Midbrain (tissue), 1 donor: Measurements from ENCODE around the gene GALNT7.

ENCODE experiments used
- DNase-seq: peaks from one replicate; lab custom pipeline; 2025; lab: John Stamatoyannopoulos, UW

GALNT7 gene

DNA sequence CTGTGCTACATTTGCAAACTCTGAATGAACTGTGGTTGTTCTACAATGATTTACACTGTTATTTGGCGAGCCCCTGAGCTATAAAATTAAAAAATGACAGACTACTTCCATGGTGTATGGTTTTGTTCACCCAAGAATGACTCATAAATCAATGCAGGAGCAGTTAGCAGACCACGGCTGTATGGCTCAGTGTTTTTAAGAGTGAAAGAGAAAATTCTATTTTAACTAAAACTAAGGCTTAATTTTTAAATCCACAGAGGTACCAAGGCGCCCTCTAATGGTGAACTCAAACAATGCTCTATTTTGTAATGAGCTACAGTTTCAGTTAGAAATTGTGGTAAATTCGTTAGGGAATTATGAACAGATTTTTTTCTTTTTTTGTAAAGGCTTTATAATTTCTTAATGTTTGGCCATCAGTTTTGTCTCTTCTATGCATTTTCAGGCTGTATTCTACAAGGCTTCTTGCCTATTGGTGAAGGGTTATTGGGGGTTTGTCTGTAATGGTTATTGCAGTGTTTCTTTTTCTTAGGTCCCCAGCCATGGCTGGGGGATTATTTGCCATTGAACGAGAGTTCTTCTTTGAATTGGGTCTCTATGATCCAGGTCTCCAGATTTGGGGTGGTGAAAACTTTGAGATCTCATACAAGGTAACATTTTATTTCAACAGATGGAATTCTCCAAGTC lies 133.0 kb downstream of the GALNT7 start:
- peak; percentile 8 for DNase-seq

DNA sequence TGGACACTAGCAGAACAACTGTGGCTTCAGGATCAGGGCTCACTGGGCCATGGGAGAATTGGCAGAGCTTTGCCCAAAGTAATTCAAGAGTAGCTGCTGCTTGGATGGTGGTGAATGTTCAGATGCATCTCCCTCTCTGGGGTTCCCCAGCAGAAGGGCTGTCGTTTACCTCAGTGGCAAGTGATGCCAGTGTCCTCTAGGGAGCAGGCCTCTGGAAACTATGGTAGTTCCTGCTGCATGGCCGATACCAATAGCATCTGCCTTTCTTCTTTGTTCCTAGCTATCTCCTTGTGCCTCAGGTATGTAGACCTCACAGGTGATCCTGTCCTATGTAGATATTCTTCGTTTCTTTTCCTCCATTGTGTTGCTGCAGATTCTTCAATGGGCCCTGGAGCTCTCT lies 139.2 kb downstream of the GALNT7 start:
- DNase-seq = no peak

DNA sequence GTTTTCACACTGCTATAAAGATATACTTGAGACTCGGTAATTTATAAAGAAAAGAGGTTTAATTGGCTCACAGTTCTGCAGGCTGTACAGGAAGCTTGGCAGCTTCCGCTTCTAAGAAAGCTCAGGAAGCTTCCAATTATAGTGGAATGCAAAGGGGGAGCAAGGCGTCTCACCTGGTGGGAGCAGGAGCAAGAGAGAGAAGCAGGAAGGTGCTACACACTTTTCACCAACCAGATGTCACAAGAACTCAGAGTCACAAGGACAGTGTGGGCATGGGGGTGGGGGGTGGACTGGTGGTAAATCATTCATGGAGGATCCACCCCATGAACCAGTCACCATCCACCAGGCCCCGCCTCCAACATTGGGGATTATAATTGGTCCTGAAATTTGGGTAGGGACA lies 142.8 kb downstream of the GALNT7 start:
- no peak for DNase-seq

DNA sequence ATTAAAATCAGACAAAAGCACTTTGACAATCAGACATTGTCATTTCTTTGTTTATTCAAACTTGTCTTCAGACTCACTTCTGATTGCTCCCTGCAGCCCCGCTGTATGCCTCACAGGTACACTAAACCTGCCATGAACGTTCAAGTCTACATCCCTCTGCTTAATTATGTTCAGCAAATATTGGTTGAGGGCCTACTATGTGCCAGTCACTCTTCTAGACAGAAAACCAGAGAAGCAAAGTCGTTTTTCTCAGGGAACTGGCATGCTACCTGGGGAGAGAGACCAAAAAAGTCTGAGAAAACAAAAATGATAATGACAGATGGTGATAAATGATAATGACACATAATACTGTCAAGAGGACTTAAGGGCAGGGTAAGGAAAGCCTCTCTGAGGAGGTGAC lies 146.1 kb downstream of the GALNT7 start:
- DNase-seq = no peak

DNA sequence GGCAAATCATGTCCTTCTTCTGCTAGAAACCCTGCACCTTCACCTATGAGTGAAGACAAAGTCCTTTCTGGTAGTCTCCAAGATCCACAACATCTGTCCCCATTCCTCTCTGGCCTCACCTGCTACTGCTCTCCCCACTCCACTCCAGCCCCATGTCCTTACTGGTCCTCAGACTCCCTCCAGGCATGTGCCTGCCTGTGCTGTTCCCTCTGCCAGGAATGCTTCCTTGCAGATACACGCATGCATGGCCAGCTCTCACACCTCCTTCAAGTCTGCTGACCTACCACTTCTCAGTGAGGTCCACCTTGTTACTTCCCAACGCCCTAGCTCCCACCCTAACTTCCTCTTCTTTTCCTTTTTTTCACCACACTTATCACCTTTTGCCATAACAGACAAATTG lies 147.4 kb downstream of the GALNT7 start:
- DNase-seq = no peak

DNA sequence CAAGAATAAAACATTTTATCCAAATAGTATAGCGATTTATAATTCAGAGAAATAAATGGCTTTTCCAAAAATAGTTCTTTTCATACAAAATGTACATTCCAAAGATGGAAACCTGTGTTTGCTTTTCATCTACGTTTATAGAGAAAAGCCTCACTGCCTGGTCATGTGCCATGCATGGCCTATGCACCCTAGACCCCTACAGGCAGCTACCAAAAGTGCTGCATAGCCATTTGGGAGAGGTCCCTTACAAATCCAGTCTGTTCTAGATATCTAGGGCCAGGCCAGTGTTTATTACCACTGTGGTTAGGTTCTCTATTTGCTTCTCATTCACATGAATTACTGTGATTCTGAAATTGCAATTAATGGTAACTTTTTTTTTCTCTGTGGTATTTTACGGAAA lies 148.4 kb downstream of the GALNT7 start:
- DNase-seq = no peak

DNA sequence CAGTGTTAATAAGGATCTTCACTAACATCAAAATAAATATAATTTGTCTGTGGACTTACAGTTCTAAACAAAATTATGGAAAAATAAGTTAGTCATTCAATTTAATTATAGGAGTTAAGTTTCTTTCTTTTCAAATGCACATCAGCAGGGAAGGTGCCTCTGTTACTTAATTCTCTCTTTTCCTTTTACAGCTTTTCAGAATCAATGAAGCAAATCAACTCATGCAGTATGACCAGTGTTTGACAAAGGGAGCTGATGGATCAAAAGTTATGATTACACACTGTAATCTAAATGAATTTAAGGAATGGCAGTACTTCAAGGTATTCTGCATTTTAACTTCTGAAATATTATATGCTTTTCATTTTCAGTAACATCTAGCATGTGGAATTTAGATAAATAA lies 149.6 kb downstream of the GALNT7 start:
- DNase-seq = no peak

DNA sequence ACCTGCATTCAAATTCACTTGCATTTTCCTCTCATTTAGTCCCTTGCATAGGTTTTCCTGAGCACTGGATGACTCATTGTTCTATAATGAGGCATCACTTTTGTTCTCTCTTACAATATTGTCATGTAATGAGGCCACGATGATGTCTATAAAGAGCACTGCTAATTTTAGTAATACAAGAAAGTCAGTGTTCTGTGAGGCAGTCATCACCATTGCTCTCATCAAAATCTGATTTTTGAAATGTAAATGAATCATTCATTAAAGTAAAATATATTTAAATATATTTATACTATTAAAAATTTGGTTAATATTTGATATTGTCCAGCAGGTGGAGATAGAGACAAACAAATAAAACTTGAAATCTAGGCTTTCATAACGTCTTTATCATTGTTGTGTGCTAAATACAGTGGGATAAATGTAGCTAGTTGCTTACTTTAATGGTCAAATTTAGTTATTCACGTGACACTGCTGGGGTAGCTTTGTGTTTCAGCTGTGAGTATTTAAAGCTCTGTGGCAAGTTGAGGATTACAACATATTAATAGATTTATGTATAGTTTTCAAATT lies 150.1 kb downstream of the GALNT7 start:
- peak; percentile 58 for DNase-seq

DNA sequence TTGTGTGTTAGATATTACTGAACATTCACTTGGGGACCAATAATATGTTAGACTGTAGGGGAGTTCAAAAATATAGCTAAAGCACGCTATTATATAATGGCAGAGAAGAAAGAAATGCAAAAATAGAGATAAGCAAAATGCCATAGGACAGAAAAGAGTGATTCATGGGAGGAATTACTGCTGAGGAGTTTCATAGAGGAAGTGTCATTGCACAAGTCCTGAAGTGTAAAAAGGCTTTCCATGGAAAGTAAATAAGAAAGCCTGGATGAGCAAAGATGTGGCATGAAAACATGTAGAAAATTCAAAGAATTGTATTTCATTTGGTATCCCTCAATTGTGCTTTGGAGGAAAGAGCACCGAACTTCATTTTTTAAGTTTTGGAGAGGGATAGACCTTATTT lies 151.1 kb downstream of the GALNT7 start:
- no peak for DNase-seq

DNA sequence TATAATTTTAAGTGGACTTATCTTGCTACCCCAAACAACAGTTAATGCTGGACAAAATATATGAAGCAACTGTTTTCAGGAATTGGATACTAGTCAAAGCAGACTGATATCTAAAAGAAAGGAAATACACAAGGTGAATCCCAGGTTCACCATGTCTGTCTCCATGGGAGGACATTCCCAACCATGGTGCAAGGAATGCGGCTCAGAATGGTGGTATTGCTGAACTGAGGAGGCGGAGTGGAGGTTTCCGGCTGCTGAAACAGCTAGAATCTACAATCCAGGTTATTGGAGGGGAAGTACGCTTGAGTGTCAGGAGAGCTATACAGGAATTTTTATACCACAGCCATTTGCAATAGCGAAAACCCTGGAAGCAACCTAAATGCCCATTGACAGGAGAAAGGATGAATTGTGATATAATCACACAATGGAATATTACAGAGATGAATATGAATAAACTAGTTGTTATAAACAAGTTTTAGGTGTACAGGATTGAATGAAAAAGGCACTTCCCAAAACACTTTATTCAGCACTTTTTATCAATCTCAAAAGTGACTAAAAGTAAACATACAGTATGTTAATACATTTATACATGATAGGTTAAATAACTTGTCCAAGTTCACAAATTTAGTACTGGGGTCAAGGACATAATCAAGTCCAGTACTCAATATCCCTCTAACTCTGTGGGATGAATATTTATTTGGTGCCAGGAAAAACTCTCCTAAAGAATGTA lies 156.6 kb downstream of the GALNT7 start:
- no peak for DNase-seq

DNA sequence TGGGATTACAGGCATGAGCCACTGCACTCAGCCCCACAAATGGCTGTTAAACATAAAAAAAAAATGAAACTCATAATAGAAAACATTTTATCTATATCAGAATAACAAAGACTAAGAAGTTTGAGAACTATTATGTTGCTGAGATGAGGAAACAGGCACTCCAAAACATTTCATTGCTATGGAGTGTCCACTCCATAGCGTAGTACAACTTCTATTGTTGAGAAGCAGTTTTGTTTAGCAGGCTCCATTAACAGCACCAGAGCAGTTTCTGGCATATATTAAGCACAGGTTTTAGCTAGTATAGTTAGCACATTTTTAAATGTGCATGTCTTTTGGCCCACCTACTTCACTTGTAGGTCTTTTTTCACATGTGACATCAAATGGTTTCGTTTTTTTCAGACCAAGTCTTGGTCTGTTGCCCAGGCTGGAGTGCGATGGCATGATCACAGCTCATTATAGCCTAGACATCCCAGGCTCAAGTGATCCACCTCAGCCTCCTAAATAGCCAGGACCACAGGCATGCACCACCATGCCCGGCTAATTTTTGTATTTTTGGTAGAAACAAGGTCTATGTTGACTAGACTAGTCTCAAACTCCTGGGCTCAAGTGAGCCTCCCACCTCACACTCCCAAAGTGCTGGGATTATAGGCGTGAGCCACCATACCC lies 159.8 kb downstream of the GALNT7 start:
- no peak for DNase-seq

DNA sequence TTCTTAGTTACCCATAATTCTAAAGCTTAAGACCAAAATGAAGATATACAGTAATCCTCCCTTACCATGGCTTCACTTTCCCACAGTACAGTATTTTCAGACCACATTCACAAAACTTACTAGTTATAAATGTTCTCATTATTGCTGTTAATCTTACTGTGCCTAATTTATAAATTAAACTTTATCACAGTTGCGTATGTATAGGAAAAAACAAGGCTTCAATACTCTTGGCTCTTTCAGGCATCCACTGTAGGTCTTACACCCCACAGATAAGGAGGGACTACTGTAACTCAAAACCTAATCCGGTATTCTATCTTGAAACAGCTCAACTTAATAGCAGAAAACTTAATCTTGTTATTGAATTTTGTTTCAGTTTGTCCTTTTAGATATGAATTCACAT lies 162.0 kb downstream of the GALNT7 start:
- DNase-seq = no peak

DNA sequence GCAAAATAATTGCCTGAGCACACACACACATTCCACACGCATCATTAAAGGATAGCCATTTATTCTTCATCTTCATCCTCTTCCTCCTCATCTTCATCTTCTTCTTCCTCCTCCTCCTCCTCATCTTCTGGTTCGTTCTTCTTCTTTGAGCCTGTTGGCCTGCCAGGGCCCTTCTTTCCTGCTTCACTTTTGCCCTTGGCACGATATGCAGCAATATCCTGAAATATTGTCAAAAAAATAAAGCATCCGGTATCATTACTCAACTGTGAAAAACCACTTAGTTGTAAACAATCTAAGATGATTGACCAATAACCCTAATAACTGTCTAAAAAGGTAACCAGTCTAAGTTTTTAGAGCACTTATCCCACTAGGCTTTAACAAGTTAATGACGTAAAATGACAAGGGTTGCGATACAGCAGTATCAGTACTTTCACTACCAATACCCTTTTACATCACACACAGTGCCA lies 163.4 kb downstream of the GALNT7 start:
- no peak for DNase-seq

DNA sequence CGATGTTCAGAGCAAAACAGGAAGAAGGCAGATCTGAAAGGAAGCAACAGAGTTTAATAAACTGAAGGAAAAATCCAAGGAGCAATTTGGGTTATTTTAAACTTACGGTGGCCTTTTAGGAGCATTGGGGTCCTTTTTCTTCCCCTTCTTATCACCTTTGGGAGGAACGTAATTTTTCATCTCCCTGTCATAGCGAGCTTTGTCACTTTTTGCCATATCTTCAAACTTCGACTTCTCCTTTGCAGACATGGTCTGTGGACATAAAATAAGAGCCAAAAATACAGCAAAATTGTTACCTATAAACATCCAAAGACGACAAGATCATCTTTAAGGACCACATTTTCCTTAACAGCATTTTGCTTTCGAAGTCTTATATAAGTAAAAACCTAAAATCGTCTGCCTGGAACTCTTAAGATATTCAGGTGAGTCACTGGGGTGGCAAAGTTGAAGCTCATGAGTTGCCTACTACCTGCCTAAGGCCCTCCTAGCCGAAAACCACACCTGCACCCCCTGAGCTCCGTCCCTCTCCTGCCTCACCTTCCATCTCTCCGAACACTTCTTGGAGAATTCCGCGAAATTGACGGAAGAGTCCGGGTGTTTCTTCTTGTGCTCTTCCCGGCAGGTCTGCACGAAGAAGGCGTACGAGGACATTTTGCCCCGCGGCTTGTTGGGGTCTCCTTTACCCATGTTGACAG lies 164.5 kb downstream of the GALNT7 start:
- no peak for DNase-seq

DNA sequence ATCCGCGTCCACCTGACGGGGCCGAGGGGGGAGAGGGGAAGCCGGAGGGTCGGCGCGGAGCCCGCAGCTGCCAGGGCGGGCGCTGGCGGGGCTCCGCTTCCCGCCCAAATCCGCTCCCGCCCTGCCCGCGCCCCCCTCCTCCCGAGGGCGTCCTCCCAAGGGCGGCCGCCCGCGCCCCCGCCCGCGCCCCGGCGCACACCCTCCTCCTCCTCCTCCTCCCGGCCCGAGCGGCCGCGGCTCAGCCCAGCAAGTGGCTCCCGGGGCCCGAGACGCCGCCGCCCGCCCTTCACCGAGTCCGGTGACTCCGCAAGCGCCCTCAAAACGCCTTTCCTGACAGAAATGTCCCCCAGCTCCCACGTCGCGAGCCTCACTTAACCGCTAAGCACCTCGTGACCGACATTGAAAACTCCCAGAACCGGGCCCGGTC lies 165.1 kb downstream of the GALNT7 start:
- DNase-seq = peak; percentile 63

DNA sequence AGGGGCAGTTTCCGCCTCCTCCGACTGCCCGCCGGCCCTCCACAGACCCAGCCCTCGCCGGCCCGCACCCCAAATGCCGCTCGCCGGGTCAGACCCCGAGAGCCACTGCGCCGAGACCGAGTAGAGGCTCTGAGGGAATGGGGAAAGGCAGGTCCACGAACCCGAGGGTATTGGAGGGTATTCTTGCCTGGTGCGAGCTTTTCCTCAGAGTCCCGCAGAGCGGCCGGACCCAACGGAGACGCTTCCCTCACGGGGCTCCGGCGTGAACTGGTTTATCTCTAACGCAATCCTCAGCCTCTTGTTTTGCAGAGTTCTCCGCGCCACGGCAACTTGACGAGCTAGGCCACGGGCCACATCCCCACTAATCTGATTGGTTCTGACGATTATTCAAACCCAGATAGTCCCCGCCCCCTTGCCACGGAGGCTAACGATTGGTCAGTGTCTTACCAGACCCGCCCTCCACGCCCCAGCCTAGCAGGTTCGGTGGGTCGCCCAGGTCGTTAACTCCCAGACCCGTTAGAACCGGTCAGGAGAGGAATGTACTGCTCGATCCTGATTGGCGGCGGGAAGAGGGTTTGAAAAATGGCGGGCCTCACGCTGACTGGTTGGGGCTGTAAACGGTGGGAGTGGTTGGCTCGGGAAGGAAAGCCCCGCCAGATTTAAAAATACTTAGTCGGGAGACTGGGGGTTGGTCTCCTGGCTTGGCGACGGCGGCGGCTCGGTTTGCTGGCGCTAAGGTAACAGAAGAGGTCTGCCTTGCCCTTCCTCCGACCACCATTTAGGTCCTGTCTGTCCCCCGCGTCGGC lies 165.7 kb downstream of the GALNT7 start, which contains the start of gene HMGB2:
TSS of gene HMGB2 (minus strand) at position 274 of the 806 bp plus-strand sequence. CDS start 709 bp downstream, outside the sequence.
- DNase-seq = peak; percentile 99

DNA sequence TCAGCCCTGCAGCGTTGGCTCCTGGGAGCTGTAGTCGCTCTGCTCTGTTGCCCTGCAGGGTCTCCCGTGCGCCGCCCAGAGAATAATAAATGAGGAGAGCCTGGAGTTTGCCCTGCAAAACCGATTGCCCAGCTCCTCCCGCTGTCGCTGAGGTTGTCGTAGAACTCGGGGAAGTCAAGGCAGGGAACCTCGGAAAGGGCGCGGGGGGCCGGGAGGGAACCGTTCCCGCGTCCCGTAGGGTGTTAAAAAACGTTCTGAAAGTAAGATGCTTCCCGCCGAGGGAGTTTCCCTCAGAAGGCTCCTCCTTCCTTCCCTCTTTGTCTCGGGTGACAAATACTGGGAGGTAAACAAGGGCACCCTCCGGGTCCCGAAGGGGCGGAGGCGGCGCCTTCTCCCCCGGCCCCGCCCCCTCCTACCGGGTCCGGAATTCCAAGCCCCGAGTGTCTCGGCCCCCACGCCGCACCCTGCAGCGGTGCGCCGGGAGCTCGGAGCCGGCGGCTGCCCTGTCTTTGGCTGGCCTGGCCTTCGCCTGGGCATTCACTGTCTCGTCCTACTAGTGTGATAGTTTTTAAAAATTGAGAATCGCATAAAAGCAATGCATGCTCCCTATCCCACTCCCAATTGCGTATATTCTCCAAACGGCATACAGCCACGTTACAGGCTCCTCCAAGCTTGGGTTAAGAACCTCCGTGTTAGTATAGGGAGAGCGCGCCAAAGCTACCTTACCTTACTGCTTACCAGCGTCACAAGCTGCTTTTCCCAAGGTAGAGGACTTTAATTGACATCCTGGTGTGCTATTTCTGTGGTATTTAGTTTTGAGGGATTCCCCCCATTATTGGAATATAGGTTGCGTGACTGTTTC lies 166.5 kb downstream of the GALNT7 start:
- peak; percentile 30 for DNase-seq

DNA sequence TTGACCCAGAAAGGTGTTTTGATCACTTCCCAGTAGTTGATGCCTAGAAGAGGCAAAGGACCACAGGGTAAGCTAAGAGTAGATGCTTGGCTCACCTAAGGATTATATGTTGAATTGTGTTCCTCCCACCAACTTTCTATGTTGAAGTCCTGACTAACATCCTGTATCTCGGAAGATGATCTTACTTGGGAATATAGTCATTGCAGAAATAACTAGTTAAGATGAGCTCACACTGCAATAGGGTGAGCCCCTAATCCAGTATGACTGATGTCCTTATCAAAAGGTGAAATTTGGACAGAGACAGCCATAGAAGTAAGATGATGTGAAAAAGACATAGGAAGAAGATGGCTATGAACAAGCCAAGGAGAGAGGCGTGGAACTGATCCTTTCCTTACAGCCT lies 168.9 kb downstream of the GALNT7 start:
- no peak for DNase-seq

DNA sequence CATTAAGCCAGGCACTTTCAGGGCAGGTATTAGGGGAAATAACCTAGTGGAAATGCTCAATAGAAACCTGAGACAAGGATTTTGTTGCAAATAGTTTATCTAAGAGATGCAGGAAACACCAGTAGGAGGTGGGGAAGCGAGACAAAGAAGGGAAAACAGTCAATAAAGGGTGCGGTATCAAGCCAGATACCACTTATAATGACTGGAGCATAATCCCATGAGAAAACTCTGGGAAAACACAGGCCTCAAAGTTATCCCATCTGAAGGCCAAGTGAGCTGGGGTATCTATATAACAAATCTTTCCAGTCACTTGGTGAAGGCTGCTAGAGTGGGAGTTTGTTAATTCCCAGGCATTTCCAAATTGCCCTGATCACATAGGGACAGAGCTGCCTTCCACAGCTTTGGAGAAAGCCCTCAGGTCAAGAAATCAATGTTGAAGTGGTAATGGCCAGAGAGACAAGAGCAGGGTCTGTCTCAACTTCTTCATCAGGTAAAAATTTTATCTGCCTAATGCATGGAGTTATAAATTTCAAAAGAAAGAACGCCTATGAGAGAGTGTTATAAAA lies 175.3 kb downstream of the GALNT7 start:
- DNase-seq = no peak

DNA sequence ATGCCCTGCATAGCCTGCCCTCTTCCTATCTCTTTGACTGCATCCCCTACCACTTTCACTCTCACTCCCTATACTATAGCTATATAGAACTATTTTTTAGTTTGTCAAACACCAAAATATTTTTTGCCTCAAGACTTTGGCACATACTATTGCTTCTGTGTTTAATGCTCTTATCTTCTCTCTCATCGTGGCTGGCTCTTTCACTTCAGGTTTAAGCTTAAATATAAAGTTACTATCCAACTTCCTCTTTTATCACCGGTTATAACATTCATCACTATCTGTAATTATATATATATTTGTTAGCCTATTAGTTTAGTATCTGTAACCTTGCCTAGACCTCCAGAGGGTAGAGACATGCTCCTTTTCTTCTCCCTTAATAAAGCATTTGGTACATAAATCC lies 177.0 kb downstream of the GALNT7 start:
- DNase-seq = no peak
